ENCODE data around the gene INHBC.

- TF ChIP-seq CTCF (IDR thresholded peaks at IDR 0.05), result no peak
- TF ChIP-seq POLR2AphosphoS5 (IDR thresholded peaks at IDR 0.05), result no peak
- no peak for TF ChIP-seq POLR2A (IDR thresholded peaks at IDR 0.05)
These were observed 2.9 kb upstream of the INHBC start for GRCh38 chr12:57431654-57432188.
